Thyroid gland (tissue), 4 donors: ENCODE data around the gene SNCB.

ENCODE experiments used
- POLR2A ChIP-seq, 2 donors: fragments of 450-650 bp; IDR thresholded peaks; one replicate each; pipeline ENCODE4 v1.6.1; 2017; ENCODE audit warnings: antibody characterized with exemption in 2 of 2, mild to moderate bottlenecking in 2 of 2, moderate library complexity in 1 of 2
- TF ChIP-seq, protein P1 (sequence below), 6 experiments: fragments of 200-600 bp in 3 of 6; fragments of 450-650 bp in 3 of 6; sonication (generic) in 3 of 6; IDR thresholded peaks; one replicate each; pipeline ENCODE4 v1.5.1; 2016 to 2019; ENCODE audit warnings: antibody characterized with exemption in 6 of 6, mild to moderate bottlenecking in 2 of 6, inconsistent platforms in 1 of 6, moderate library complexity in 1 of 6

DNA sequence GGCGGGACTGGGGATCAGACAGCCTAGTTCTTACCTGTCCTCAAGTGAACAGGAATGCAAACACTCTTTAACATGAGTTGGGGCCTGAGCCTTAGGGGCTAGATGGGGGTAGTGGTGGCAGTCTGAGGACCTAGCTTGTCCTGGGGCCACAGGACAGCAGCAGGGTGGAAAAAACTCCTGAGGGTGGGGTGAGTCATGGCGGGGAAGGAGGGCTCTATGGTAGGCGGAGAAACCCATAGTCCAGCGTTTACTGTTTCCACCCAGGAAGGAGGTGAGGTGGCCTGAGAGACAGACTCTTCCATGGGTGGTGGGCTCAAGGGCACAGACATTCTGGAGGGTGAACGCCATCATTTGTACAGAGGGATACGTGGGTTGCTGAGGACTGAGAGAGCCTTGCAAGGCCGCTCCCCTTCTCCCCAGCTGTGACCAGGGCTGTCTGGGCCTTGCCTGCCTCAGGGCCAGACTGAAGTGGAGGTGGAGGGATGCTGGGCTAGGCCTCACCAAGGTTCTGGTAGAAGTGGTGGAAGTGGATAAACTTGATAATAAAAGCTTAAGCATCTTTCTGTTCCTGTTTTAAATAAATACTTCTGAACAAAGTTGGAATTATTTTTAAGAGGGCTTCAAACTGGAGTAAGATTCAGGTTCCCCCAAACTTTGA, 15.8 kb upstream of the SNCB start:
- TF ChIP-seq, protein P1, sequence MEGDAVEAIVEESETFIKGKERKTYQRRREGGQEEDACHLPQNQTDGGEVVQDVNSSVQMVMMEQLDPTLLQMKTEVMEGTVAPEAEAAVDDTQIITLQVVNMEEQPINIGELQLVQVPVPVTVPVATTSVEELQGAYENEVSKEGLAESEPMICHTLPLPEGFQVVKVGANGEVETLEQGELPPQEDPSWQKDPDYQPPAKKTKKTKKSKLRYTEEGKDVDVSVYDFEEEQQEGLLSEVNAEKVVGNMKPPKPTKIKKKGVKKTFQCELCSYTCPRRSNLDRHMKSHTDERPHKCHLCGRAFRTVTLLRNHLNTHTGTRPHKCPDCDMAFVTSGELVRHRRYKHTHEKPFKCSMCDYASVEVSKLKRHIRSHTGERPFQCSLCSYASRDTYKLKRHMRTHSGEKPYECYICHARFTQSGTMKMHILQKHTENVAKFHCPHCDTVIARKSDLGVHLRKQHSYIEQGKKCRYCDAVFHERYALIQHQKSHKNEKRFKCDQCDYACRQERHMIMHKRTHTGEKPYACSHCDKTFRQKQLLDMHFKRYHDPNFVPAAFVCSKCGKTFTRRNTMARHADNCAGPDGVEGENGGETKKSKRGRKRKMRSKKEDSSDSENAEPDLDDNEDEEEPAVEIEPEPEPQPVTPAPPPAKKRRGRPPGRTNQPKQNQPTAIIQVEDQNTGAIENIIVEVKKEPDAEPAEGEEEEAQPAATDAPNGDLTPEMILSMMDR (IDR thresholded peaks at IDR 0.05): no peak
- no peak for TF ChIP-seq POLR2A (IDR thresholded peaks at IDR 0.05)
